ENCODE results near the gene RDM1. TPM values are rescaled to one million over a fixed set of nuclear protein-coding genes. Genes with fewer than 3 reads are reported as not detected.

RDM1 gene
- total and polyA plus RNA-seq, 9 donors = 0.33 TPM; not detected in 8

- H3K27ac ChIP-seq = no peak within 1 kb of the TSS
- no peaks in the 10 kb centered on the region for H3K27me3 ChIP-seq
- H3K9me3 ChIP-seq = no peaks in the 10 kb centered on the region
- H3K4me1 ChIP-seq (ENCODE audit: insufficient read depth) = no peaks in the 10 kb centered on the region
- no peak for DNase-seq
- no peak for TF ChIP-seq POLR2A (IDR thresholded peaks at IDR 0.05)
- no peak for TF ChIP-seq EP300 (IDR thresholded peaks at IDR 0.05)
- no peak for TF ChIP-seq CTCF (IDR thresholded peaks at IDR 0.05)
- 76 to 81% (median 80%) methylated on average over 3 of the region's 3 CpGs for WGBS, 3 donors
- H3K36me3 ChIP-seq = no peaks in the 10 kb centered on the region
- no peak within 1 kb of the TSS for H3K4me3 ChIP-seq
- intact Hi-C loops (cut with DNase I) = no loop called here
These were observed 61.8 kb downstream of the RDM1 start, which contains the start of gene HEATR9 for GRCh38 chr17:35868737-35869136. Gene HEATR9 (minus strand): TSS chr17:35868891. CDS start chr17:35868742, 149 bp downstream.

Small RNA genes within 50 kb of the gene (small RNA-seq; reads per million reads assigned to genes)
- 53.6 reads per million, percentile 89 among the genes with 10 or more reads in this experiment for gene RF00100

Other genes starting within 250 kb of the RDM1 start
- gene RASL10B, start 199.1 kb downstream of the RDM1 start, total RNA-seq = 10 to 100 TPM in 1 of 7 donors, 1 to 10 TPM in 6; 5.1 to 14.8 (median 6.7) TPM
- 1 to 10 TPM; 2.3 to 4.8 TPM for gene RASL10B, start 199.1 kb downstream of the RDM1 start, polyA plus RNA-seq
- 1 to 10 TPM in 2 of 7 donors, under 1 TPM in 3, not detected in 2; 0.37 to 9.0 (median 0.62) TPM for gene GAS2L2, start 177.5 kb downstream of the RDM1 start, total RNA-seq
- under 1 TPM in 1 of 2 donors, not detected in 1; 0.02 TPM for gene GAS2L2, start 177.5 kb downstream of the RDM1 start, polyA plus RNA-seq
- gene C17orf50, start 169.9 kb downstream of the RDM1 start, total RNA-seq = not detected
- not detected for gene C17orf50, start 169.9 kb downstream of the RDM1 start, polyA plus RNA-seq
- gene MMP28, start 135.1 kb downstream of the RDM1 start, total RNA-seq = 10 to 100 TPM in 1 of 7 donors, 1 to 10 TPM in 4, under 1 TPM in 2; 0.25 to 33.3 (median 3.3) TPM
- gene MMP28, start 135.1 kb downstream of the RDM1 start, polyA plus RNA-seq = 1 to 10 TPM; 5.9 to 7.1 TPM
- gene TAF15, start 121.3 kb downstream of the RDM1 start, total RNA-seq = 100 to 1,000 TPM in 5 of 7 donors, 10 to 100 TPM in 2; 30.2 to 162 (median 126) TPM
- gene TAF15, start 121.3 kb downstream of the RDM1 start, polyA plus RNA-seq = 100 to 1,000 TPM in 1 of 2 donors, 10 to 100 TPM in 1; 88.9 to 223 TPM
- gene HEATR9, start 61.9 kb downstream of the RDM1 start, total RNA-seq = not detected
- gene HEATR9, start 61.9 kb downstream of the RDM1 start, polyA plus RNA-seq = under 1 TPM in 1 of 2 donors, not detected in 1; 0.18 TPM
- gene CCL5, start 50.4 kb downstream of the RDM1 start, total RNA-seq = 1 to 10 TPM in 6 of 7 donors, under 1 TPM in 1; 0.28 to 3.9 (median 2.1) TPM
- gene CCL5, start 50.4 kb downstream of the RDM1 start, polyA plus RNA-seq = 10 to 100 TPM in 1 of 2 donors, 1 to 10 TPM in 1; 2.1 to 44.5 TPM
- gene LYZL6, start 12.9 kb upstream of the RDM1 start, total RNA-seq = not detected
- gene LYZL6, start 12.9 kb upstream of the RDM1 start, polyA plus RNA-seq = not detected
- gene CCL16, start 50.7 kb upstream of the RDM1 start, total RNA-seq = under 1 TPM in 2 of 7 donors, not detected in 5; 0.11 to 0.26 TPM
- gene CCL16, start 50.7 kb upstream of the RDM1 start, polyA plus RNA-seq = under 1 TPM; 0.17 to 0.90 TPM
- 10 to 100 TPM in 4 of 7 donors, 1 to 10 TPM in 3; 3.3 to 64.8 (median 11.7) TPM for gene CCL14, start 56.0 kb upstream of the RDM1 start, total RNA-seq
- gene CCL14, start 56.0 kb upstream of the RDM1 start, polyA plus RNA-seq = 100 to 1,000 TPM in 1 of 2 donors, 10 to 100 TPM in 1; 37.4 to 411 TPM
- under 1 TPM in 1 of 7 donors, not detected in 6; 0.48 TPM for gene CCL15, start 70.8 kb upstream of the RDM1 start, total RNA-seq
- gene CCL15, start 70.8 kb upstream of the RDM1 start, polyA plus RNA-seq = not detected
- 1 to 10 TPM in 3 of 7 donors, under 1 TPM in 2, not detected in 2; 0.81 to 9.2 (median 2.3) TPM for gene CCL23, start 87.2 kb upstream of the RDM1 start, total RNA-seq
- gene CCL23, start 87.2 kb upstream of the RDM1 start, polyA plus RNA-seq = 1 to 10 TPM; 3.7 to 3.9 TPM
- 10 to 100 TPM in 1 of 7 donors, under 1 TPM in 3, not detected in 3; 0.20 to 28.4 (median 0.38) TPM for gene CCL18, start 133.5 kb upstream of the RDM1 start, total RNA-seq
- gene CCL18, start 133.5 kb upstream of the RDM1 start, polyA plus RNA-seq = 10 to 100 TPM in 1 of 2 donors, 1 to 10 TPM in 1; 1.3 to 24.0 TPM
- 1 to 10 TPM in 5 of 7 donors, under 1 TPM in 2; 0.57 to 9.3 (median 3.1) TPM for gene CCL3, start 159.4 kb upstream of the RDM1 start, total RNA-seq
- gene CCL3, start 159.4 kb upstream of the RDM1 start, polyA plus RNA-seq = 1 to 10 TPM; 3.7 to 5.3 TPM
- 10 to 100 TPM in 1 of 7 donors, 1 to 10 TPM in 6; 1.1 to 15.2 (median 2.0) TPM for gene CCL4, start 173.1 kb upstream of the RDM1 start, total RNA-seq
- gene CCL4, start 173.1 kb upstream of the RDM1 start, polyA plus RNA-seq = 10 to 100 TPM in 1 of 2 donors, 1 to 10 TPM in 1; 2.7 to 17.2 TPM
- gene TBC1D3B, start 245.9 kb upstream of the RDM1 start, total RNA-seq = 10 to 100 TPM in 1 of 7 donors, 1 to 10 TPM in 6; 1.1 to 11.5 (median 4.5) TPM
- 1 to 10 TPM in 1 of 2 donors, not detected in 1; 2.5 TPM for gene TBC1D3B, start 245.9 kb upstream of the RDM1 start, polyA plus RNA-seq